SIG-M5 treated with dmso at 0.1 percent for 504 hours (cell line): ENCODE results near the gene CRNKL1.

ENCODE experiments used
- DNase-seq: peaks from one replicate; lab custom pipeline; 2025; ENCODE audit not compliant: unreplicated experiment; lab: John Stamatoyannopoulos, UW

CRNKL1 gene

DNA sequence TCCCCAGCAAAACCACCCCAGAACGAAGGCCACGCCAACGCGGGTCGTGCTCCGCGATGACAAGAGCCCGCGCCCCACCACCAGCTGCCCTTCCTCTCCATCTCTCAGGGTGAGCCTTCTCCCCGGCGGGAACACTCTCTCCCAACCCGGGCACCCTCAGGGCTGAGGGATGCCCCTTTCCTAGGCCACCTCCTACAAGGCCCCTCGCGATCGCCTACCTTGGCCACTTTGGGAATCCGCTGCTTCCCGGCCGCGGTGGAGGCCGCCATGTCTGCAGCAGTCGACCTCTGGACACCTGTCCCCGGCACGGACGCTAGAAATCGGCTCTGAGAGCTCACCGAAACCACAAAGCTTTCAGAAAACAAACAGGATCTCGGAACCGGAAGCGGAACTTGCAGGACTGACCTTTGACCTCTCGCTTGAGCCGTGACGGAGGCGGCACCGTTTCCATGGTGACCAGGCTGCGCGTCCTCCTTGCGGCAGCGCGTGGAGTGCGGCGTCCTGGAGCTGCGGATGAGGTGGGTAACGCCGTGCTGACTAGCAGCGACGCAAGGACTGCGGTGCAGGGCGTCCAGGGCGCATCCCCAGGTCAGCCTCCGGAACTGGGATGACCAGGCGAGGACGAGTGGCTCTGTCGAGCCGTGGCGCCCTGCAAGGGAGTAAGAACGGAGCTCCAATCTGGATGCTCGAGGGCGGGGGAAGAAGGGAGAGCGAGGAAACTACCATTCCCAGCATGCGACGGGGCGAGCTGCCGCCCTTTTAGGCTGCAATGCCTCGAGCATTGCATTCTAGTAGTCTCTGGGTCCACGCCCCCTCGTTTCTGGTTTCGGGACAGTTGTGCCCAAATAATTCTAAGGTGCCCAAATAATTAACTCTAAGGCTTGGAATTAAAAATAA lies at the start of gene CRNKL1, which contains the start of gene CFAP61:
TSS of gene CRNKL1 (minus strand) at position 393 of the 897 bp plus-strand sequence. CDS start at position 269, 124 bp downstream.
TSS of gene CFAP61 (plus strand) at position 459 of the 897 bp plus-strand sequence. CDS start 4,122 bp downstream, outside the sequence.
- peak; percentile 97 for DNase-seq

GRCh38 chr20:20100881-20101280 lies 48.6 kb upstream of the CRNKL1 start:
- DNase-seq = no peak

DNA sequence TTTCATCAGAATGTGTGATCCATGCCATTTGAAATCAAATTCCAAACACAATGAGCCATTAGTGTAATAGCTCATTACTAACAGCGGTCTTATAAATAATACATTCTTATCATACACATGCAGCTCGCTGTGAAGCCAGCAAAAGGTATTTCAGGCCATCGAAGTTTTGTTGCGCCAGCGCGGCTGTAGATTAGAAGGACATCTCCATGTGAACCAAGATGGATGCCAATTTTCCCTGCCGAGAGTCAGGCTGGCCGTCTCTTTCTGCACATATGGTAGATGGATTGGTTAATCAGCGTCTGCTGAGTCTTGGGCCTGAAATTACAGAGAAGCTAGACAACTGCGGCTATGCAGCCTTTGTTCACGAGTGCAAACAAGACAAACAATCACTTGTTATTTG lies 44.2 kb upstream of the CRNKL1 start:
- no peak for DNase-seq

- DNase-seq = no peak
These were observed 43.0 kb upstream of the CRNKL1 start for GRCh38 chr20:20095114-20095872.

GRCh38 chr20:20094410-20094809 lies 42.1 kb upstream of the CRNKL1 start:
- no peak for DNase-seq

- DNase-seq = no peak
These were observed 40.6 kb upstream of the CRNKL1 start for GRCh38 chr20:20092827-20093226.

- DNase-seq = no peak
These were observed 37.7 kb upstream of the CRNKL1 start for GRCh38 chr20:20089939-20090338.

- no peak for DNase-seq
These were observed 36.8 kb upstream of the CRNKL1 start for GRCh38 chr20:20089018-20089417.

DNA sequence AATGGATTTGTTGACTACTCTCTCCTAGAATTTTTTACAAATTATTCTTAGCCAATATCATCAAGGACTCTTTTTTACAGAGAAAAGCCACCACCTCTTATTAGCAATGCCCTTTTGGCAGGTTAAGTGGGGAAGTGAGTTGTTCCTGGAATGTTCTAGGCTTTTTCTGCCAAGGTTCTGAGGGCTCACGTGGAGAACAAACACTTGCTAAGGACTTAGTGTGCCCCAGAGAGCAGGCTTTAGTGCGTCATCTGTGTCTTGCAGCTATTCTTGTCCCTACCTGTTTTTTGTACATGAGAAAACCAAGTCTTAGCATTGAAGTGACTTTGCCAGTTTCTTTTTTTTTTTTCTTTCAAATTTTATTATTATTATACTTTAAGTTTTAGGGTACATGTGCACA lies 33.5 kb upstream of the CRNKL1 start:
- no peak for DNase-seq

GRCh38 chr20:20085071-20085470 lies 32.8 kb upstream of the CRNKL1 start:
- DNase-seq = no peak

GRCh38 chr20:20084296-20084752 lies 32.1 kb upstream of the CRNKL1 start:
- no peak for DNase-seq

- peak; percentile 69 for DNase-seq
These were observed 31.5 kb upstream of the CRNKL1 start for GRCh38 chr20:20083807-20084206.

GRCh38 chr20:20079102-20079784 lies 27.0 kb upstream of the CRNKL1 start:
- no peak for DNase-seq

DNA sequence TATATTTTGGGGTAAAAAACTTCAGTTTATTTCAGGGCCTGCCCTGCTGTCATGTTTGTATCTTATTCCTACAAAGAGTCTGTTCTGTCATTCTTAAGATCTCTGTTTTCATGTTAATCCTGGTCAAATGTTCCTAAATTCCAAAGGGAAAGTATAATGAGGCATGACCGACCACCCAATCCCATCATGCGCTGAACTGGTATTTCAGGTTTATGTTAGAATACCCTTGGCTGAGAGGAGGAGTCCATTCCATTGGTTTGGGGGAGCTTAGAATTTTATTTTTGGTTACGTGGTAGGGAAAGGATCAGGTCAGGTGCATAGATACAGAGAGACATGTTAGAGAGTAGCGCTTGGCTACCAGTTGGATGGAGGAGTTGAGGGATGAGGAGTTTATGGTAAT lies 25.8 kb upstream of the CRNKL1 start:
- no peak for DNase-seq

DNA sequence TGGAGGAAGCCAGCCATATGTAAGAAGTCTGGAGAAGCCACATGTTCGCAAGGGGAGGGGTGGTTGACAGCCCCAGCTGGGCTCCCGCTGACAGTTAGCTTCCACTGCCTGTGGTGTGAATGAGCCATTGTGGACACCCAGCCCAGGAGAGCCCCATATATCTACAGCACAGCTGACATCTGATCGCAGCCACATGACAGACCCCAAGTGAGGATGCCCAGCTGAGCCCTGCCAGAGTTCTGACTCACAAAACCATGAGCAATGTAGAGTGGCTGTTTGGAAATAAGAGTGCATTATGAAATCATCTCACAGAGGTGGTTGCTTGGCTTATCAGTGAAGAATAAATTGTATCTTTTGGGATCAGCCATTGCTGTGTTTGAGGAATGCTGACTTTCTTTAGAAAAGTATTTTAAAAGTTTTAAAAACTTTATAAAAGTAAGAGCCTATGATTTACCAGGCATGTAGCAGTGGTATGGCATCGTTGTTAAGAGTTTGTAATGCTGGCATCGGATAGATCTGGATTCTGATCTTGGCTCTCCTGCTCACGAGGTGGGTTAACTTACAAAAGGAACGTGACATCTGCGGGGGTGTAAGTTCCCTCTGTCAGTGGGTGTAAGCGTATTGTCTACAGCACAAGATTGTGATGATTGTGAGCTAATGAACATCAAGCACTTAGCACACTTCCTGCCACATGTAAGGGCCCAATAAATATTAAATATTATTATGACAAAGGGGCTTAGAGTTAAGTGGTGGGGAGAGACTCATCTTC lies 24.2 kb upstream of the CRNKL1 start:
- DNase-seq = peak; percentile 59

- DNase-seq = no peak
These were observed 22.8 kb upstream of the CRNKL1 start for GRCh38 chr20:20075032-20075431.

- no peak for DNase-seq
These were observed 21.6 kb upstream of the CRNKL1 start for GRCh38 chr20:20073801-20074371.

DNA sequence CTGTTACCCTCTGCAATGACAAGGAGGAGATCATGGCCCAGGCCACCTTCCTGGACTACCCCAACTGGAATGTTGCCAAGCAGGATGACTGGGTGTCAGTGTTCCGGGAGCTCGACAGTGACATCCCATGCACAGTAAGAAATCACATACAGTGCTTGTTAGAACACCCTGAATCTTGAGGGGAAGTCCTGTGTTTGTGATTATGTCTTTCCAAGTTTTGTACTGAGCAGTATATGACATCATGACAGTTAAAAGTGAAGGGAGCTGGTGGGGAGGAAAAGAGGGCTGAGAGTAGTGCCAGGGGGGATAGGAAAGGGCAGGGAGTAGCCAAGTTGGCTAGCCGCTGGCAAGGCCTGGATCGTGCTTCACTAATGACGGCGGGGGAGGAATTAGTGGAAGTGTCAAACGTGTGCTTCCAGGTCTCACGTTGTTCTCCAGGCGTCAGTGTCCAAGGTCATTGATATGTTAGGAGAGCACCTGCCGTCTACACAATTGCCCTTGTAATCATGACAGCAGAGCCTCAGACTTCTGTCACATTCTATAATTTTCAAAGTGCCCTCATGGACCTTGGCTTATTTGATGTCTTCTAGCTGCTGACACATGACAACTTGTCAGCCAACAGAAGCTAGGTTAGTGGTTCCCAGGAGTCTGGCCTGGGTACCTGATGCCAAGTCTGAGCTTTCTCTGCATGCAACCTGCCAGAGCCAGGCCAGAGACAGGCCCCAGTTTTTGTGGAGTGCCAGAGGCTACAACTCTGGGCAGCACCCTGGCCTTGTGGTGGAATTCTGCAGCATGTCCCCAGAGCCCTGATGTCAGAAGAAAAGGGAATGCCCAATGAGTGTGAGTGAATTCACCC lies 18.8 kb upstream of the CRNKL1 start:
- DNase-seq = no peak

DNA sequence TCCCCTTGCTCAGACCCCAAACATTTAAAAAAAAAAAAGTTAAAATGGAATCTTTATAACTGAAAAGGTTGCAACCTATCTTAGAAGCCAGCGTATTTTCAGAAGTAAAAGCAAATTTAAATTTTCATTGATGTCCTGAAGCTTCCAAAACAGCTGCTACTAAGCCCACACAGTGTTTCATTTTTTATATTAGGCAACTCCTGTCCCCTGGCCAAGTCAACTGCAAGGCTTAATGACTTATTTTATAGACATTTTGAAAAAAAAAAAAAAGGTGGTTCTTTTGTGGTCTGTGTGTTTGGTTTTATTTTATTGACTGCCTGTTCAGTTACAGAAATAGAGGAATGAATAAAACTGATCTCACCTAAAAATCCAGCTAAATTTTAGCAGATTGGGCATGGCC lies 13.1 kb upstream of the CRNKL1 start:
- DNase-seq = no peak
